KBM-7 (cell line): ENCODE measurements around the gene IL23R.
A peak's percentile ranks its signal among the peaks of the same experiment; 100 is the strongest.
"Not testable (repeated sequence)": the region's sequence is repeated elsewhere in the genome, so short reads cannot be mapped to it uniquely, and the experiment has no call there.

ENCODE experiments used
- DNase-seq: peaks from one replicate; pipeline ENCODE4 v3.0.0-alpha.2; 2015
- in situ Hi-C: fragments of 300-500 bp; cut with MboI; formaldehyde crosslinking; loops from 2 replicates; pipeline ENCODE4 v1.14.3; 2020; ENCODE audit warnings: low sequenced_read_pairs, low pct_unique_long_range_greater_than_20kb, mixed read lengths

IL23R gene

DNA sequence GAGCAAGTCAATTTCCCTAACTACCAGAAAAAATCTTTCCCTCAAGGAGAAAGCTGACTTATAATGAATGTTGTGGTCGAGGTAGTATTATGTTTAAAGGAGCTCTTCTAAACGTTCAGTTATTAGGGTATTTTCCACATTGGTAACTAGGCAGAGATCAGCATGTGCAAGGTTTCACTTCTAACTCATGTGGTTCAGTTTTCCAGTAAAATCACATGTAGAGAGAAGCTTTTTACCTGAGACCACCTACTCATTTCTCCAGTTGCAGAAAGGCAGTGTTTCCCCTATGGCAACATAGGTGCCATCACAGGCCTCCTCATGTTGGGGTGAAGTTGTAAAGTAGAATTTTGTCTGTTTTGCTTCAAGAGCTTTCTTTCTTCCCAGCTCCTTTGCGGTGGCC is 23.7 kb downstream of the IL23R start:
- in situ Hi-C loops: no loop called here
- DNase-seq: no peak

DNA sequence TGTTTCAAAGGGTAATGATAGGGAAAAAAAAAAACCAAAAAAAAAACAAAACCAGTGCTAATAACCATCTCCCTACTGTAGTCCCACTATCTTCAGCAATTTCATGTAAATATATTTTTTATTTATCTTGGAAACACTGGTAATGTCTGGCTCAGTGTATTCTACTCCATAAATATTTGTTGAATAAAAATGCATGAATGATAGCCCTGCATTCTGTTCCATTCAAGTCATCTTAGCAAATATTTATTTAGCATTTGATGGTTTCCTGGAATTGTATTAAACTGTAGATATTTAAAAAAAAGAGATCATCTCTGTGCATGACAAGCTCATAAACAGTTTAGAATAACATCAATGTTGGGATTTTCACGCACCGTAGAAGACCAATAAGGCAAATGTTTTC is 24.2 kb downstream of the IL23R start:
- in situ Hi-C loops: no loop called here
- no peak for DNase-seq

DNA sequence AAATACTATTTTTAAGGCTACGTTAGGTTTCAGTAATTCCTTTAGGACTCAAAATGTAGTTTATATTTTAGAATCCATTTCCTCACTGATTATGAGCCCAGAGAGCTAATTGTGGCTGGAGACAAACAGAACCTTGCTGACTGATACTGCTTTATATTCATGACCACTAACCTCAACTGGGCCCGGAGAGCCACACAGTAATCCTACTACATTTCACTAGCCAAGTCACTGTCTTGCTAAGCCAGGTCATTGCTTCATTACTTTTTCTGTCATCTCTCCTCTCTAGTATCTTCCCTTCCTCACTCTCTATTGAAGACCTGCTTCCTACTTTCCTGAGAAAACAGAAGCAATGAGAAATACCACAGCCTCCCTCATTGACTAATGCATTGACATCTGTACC is 24.7 kb downstream of the IL23R start:
- no peak for DNase-seq
- in situ Hi-C loops: no loop called here

DNA sequence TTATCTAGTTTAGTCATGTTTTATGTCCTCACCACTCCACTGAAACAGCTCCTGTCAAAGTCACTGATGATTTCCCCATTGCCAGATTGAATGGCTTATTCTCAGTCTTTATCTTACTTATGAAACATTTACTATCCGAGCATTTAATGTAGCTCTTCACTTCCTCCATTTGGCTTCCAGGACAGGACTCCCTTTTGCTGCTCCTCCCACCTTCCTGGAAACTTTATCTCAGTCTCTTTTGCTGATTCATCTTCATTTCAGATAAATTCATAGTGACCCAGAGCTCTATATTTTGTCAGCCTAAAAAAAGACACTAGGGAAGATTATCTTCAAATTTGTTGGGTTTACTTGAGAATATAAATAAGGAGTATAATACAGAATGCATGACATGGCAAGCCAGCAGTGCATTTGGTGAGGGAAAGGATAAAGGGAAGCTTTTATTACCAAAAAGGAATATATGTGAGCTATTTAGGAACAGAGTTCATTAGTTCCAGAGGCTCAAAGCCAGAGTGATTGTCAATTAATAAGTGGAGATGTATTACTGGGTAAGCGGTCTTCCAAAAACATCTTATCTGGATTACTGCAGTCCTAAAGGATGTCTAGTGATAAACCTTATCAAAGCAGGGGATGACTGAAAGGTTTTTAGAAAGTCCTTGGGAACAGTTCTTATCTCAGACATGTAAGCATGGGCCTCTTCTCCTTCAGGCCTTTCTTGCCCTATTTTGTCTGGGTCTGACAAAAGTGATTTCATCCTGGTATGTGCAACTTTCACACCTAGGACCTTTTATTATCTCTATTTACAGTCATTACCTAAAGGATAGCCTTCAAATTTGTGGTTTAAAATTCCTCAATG is 25.6 kb downstream of the IL23R start:
- DNase-seq: peak; percentile 61

DNA sequence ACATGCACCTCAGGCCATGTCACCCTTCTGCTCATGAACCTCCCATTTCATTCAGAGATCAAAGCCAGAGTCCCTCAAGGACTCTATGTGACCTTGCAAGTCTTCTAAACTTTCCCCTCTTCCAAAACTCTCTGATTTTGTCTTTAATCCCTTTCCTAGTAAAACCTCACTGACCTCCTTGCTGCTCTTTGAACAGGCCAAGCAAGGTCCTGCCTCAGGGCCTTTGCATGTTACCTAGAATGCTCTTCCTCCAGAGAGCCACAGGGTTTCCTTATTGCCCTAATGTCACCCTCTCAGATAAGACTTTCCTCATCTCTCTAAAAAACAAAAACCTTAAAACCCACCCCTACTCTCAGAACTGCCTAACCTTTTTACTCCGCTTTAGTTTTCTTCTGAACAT is 26.6 kb downstream of the IL23R start:
- no peak for DNase-seq
- in situ Hi-C loops: no loop called here

More for the DNA sequence above, 25.6 kb downstream of the IL23R start:
- in situ Hi-C loops: no loop called here

DNA sequence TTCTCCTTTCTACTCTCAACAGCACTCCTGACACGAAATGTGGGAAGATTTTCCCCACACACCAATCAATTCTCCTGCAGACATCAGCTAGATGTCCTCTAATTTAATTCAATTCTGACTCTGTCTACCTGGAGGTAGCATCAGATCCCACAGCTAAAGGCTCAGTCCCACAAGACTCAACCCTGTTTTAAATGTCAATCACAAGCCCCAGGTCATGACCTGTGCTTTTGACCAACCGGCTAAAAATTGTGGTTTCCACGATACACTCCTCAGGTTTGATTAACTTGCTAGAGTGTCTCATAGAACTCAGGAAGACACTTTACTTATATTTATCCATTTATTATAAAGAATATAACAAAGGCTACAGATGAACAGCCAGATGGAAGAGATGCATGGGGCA is 27.4 kb downstream of the IL23R start:
- DNase-seq: no peak
- in situ Hi-C loops: no loop called here

DNA sequence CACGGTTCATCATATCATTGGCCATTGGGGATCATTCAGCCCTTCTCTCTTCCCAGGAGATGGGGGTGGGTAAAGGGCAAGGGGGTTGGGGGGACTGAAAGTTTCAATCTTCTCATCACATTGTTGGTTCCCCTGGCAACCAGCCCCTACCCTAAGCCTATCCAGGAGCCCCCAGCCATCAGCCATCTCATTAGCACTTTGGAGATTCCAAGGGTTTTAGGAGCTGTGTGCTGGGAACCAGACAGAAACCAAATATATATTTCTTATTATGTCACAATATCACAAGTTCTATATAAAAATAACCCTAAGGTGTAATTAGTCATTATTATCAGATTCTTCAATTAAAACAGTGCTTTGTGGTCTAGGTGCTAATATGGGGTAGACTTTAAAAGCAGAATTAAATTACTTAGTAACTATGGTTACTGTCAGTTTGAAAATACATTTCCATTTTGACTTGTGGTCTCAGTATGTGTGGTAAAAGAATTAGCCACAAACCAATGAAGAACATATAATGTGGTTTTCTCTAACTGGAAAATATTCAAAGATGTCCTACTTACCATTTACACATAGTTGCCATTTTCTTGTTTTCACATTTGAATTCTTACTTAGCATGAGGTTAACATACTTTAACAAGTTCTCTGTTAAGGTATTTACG is 28.1 kb downstream of the IL23R start:
- DNase-seq: peak; percentile 55
- in situ Hi-C loops: no loop called here

DNA sequence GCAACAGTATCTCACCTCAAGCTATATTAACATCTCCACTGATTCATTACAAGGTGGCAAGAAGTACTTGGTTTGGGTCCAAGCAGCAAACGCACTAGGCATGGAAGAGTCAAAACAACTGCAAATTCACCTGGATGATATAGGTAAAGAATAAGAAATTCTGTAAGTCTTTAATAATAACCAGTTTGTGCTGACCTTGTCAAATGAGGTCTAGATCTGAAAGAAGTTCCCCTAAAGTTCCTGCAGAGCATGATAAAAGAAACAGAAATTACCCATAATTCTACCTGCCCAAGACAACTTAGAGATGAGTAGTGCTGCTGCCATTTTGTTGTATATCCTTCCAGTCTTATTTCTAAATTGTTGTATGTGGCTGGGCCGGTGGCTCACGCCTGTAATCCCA is 34.5 kb downstream of the IL23R start:
- in situ Hi-C loops: no loop called here
- DNase-seq: no peak

DNA sequence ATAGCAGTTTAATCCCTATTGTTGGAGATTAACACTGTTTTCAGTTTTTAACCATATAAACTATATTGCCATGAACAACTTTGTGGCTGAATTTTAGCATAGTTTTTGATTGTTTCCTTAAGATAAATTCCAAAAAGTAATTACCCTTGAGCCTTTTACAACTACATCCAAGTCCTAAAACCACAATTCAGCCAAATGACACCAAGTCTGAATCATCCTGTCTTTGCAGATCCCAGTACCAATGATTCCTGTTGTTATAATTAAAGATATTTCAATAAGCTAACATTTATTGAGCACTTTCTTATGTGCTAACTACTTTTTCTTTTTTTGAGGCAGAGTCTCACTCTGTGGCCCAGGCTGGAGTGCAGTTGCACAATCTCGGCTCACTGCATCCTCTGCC is 35.6 kb downstream of the IL23R start:
- DNase-seq: no peak
- in situ Hi-C loops: no loop called here

DNA sequence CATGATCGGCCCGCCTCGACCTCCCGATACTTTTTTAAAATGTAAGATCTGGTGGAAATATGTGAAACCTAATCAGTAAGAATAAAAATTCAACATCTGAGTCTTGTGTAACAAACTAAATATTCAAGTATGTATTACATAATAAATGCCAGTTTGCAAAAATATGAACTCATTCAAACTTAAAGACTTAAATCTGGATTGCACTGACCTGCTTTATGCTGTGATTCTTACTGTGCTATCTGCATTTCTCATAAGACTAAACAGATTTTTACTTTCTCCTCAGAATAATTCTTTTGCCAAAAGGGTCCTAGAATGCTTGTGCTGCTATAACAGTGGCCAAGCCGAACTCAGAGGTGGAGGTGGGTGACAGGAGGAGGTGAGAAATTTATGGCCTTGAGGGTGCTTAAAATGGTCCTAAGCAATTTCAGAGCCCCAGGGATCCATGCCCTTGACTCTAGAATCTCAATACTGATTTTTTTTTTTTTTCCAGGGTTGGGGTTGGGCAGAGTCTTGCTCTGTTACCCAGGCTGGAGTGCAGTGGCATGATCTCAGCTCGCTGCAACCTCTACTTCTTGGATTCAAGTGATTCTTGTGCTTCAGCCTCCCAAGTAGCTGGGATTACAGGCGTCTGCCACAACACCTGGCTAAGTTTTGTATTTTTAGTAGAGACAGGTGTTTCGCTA is 38.2 kb downstream of the IL23R start:
- in situ Hi-C loops: no loop called here
- DNase-seq: no peak

DNA sequence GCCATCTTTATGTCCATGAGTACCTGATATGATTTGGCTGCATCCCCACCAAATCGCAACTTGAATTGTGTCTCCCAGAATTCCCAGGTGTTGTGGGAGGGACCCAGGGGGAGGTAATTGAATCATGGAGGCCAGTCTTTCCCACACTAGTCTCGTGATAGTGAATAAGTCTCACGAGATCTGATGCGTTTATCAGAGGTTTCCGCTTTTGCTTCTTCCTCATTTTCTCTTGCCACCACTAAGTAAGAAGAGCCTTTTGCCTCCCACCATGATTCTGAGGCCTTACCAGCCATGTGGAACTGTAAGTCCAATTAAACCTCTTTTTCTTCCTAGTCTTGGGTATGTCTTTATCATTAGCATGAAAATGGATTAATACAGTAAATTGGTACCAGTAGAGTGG is 41.1 kb downstream of the IL23R start:
- DNase-seq: peak; percentile 66
- in situ Hi-C loops: not testable (repeated sequence)

DNA sequence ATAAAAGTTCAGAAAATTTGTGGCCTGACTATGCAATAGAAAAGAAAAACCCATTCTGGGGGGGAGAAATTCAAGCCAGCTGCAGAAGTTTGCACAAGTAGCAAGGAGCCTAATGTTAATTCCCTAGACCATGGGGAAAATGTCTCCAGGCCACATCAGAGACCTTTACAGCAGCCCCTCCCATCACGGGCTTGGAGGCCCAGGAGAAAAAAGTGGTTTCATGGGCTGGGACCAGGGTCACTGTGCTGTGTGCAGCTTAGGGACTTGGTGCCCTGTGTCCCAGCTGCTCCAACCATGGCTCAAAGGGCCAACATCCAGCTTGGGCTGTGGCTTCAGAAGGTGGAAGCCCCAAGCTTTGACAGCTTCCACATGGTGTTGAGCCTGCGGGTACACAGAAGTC is 42.0 kb downstream of the IL23R start:
- DNase-seq: no peak
- in situ Hi-C loops: no loop called here

DNA sequence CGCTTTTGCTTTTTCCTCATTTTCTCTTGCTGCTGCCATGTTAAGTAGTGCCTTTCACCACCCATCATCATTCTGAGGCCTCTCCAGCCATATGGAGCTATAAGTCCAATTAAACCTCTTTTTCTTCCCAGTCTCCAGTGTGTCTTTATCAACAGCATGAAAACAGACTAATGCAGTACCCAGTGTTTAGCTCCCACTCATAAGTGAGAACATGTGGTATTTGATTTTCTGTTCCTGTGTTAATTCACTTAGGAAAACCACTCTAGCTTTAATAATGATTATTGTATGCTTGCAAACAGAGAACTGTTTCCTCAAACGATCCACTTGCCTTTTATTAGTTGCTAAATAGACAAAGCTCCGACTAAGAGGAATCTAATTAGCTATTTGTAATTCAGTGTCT is 43.3 kb downstream of the IL23R start:
- in situ Hi-C loops: no loop called here
- DNase-seq: no peak

DNA sequence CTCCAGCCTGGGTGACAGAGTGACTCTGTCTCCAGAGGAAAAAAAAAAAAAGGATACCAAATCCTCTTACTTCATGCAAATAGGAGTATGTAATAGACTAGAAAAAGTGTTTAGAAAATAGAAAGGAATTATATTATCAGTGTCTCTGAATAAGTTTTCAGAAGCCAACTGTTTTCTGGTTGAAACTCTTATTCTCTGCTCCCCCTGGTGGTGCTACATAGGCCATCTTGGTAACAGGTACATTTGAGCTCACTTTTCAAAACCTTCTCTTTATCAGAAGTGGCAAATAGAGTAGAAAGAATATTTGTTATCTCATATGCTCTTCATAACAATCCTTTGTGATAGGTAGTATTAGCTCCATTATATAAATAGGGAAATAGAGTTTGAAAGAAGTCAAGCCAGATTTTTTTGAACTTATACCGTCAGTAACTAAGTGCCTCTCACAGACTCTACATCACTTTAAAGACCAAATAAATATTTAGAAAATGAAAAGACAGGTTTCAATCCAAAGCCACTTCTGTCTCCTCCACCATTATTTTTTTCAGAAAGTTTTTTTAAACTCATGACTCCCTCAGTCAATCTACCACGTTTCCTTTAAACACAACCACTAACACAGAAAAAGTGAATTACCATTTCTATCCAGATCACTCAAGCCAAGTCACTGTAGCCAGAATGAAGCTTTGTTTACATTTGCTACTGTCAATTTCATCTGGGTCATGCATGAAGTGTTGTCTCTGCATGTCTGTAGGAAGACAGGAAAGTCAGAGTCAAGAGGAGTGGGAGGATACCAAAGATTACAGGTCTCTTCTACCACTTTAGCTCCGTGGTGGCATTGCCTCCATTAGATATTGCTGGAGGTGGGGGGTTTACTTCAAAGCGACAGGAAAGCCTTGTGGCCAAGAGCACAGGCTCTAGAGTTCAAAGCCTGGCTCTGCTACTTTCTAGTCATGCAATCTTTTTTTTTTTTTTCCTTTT is 45.6 kb downstream of the IL23R start:
- peak; percentile 45 for DNase-seq

DNA sequence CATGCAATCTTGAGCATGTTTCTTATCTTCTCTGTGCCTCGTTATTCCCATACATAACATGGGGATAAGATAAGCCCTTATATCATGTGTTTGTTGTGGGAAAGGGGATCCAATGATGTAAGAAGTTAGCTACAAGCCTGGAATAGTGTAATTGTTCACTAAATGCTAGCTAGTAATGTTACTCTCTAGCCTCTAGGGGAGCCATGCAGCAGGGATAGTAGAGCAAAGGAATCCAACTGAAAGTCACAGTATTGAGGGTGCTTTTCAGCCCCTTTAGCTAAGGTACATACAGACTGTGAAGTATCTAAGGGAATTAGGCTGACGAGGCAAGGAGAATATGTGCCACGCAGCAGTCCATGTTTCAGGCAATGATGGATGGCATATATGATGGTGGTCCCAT is 46.9 kb downstream of the IL23R start:
- no peak for DNase-seq
- in situ Hi-C loops: no loop called here

More for the DNA sequence above, 45.6 kb downstream of the IL23R start:
- in situ Hi-C loops: no loop called here

DNA sequence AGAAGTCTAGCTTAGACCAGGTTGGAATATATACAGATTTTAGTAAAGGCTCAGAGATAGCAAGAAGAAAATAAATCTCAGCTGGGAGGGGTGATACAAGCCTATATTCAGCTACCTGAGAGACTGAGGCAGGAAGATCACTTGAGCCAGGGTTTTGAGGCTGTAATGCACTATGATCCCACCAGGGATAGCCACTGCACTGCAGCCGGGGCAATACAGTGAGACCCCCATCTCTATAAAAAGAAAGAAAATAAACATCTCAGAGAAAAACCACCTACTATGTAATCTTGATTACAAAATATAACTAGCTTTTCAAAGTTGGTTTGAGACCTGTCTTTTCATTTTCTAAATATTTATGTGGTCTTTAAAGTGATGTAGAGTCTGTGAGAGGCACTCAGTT is 47.7 kb downstream of the IL23R start:
- in situ Hi-C loops: no loop called here
- DNase-seq: no peak

DNA sequence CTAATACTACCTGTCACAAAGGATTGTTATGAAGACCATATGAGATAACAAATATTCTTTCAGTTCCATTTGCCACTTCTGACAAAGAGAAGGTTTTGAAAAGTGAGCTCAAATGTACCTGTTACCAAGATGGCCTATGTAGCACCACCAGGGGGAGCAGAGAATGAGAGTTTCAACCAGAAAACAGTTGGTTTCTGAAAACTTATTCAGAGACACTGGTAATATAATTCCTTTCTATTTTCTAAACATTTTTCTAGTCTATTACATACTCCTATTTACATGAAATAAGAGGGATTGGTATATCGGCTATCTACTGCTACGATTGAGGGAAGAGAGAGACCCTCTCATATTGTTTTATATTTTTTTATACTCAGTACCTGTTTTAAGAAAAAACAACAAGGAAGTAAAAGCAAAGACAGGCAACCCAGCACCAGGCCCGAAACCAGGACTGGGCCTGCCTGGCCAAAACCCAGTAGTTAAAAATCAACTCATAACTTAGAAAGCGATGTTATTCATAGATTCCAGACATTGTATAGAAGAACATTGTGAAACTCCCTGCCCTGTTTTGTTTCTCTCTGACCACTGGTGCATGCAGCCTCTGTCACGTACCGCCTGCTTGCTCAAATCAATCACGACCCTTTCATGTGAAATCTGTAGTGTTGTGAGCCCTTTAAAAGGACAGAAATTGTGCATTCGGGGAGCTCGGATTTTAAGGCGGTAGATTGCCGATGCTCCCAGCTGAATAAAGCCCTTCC is 48.3 kb downstream of the IL23R start:
- in situ Hi-C loops: no loop called here
- peak; percentile 37 for DNase-seq

DNA sequence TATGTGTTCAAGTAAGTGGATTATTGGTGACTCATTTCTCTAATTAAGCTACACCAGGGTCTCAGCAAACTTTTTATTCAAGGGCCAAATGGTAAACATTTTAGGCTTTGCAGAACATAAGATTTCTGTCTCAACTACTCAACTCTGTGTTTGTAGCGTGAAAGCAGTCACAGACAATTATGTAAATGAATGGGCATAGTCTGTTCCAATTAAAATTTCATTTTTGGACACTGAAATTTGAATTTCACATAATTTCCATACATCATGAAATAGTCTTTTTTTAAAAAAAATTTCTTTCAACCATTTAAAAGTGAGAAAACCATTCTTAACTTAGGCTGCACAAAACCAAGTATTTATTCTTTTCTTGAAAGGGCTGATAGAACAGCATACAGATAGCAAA is 50.1 kb downstream of the IL23R start:
- DNase-seq: no peak
- in situ Hi-C loops: no loop called here
